HG03108 (cell line): ENCODE results near the gene CERK.

Source experiments
- ATAC-seq: cut with Tn5 transposase; IDR thresholded peaks from one replicate; pipeline ENCODE4 v1.9.1; 2021; ENCODE audit warnings: moderate library complexity; ENCODE audit not compliant: unreplicated experiment

CERK gene

DNA sequence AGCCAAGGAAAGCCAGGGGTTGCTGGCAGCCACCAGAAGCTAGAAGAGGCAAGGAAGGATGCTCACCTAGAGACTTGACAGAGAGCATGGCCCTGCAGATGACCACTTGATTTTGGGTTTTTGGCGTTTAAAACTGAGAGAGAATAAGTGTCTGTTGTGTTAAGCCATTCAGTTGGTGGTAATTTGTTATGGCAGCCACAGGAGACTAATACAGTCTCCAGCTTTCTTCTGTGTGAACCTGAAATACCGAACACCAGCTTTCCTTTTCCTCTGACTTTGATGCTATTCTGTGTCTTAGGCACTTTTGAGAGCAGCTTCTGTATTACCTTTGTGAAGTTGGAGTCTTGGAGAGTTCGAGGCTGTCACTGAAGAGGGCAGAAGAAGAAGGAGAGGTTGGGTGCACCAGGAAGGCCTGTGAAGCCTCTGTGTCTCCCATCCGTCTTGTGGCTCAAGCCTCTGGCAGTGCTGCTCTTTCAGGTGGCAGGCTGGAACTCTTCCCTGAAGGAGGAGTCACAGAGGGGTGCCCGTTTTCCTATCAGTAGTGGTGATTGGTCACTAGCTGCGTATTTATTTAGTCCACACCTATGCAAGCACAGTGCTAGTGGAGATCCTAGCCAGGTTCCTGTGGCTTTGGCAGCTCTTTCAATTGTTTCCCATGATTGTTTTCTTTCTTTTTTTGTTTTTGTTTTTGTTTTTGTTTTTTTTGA is 26.9 kb upstream of the CERK start:
- no peak for ATAC-seq

DNA sequence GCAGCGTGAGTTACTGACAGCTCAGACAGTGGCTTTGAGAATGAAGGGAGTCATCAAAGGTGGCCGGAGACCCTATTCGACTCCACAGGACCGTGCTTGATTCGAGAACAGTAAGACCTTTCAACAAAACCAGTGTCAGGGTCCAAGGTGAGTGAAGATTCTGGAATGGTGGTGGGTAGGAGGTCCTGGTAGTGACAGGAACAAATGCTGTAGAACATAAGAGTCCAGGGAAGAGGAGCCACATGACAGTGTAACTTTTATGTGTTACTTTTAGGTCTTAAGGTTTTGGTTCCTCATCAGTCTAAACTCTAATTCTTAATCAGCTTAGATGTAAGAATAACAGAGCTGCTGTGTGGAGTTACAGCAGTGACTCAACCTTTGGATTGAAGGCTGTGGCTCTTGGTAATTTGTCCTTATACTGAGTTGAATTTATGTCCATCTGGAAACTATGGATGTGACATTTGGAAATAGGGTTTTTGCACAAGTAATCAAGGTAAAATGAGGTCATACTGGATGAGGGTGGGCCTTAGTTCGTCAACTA is 26.2 kb upstream of the CERK start:
- ATAC-seq = no peak

DNA sequence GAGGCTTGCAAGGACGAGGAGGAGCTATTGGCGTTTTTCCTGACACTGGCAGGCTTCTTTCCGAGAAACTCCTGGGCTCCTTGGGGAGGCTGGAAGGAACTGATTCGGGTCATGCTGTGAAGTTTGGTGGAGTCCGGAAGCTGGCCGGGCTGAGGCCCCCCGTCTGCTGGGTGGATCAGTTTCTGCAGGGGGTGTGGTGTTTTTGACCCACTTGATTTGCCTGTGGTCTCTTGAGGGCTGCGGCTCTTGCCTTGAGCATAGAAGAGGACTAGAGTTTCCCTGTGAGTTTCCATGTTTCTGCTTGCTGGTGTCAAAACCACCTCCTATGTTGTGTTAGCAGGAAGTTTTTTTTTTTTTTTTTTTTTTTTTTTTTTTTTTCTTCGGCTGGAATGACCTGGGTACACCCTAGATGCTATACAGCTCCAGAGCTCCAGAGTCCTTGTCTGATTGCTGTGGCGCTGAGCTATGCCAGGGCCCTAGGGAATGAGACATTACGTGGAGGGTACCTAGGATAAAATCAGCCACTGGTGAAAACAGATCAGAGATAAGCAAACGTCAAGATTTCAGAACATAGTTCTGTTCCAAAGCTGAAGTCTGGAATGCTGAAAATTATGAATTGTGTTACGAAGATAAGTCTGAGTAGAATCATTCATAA is 25.1 kb upstream of the CERK start:
- ATAC-seq = peak; percentile 52

DNA sequence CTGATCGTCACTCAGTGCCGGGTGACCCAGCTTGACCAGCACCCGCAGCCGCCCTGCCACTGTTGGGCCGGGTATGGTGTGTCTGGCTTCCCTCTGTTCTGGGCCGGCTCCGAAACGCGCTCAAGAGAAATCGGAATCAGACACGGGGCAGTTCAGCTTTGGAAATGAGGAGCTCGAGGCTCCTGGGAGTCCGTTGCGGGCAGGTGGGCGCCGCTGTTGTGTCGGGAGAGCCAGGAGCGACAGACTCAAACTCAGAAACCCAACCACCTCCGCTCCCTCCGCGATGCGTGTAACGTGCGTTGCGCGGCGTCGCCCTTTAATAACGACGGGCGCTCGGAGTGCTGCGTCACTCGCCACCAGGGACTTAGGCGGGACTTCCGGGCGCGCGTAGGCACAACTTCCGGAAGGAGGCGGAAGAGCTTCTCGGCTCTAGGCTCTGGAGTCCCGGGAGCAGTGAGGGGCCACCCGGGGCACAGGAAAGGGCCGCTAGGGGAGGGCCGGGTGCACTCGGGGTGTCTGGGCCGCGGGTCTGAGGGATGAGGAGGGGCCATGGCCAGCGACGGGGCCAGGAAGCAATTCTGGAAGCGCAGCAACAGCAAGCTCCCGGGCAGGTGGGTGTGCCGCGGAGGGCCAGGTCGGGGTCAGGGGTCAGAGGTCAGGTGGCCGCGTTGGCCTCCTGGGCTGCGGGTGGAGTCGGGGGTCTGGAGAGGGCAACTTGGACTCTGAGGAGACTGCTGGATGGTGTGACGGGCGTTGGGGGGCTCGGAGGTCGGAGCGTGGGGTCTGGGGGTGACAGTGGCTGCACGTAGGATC is 24.4 kb upstream of the CERK start, which contains the start of gene TBC1D22A:
Gene TBC1D22A, plus strand, starts transcription at position 413 of the 813 bp plus-strand sequence. Its CDS starts 137 bp downstream, at position 550.
- ATAC-seq = peak; percentile 45

DNA sequence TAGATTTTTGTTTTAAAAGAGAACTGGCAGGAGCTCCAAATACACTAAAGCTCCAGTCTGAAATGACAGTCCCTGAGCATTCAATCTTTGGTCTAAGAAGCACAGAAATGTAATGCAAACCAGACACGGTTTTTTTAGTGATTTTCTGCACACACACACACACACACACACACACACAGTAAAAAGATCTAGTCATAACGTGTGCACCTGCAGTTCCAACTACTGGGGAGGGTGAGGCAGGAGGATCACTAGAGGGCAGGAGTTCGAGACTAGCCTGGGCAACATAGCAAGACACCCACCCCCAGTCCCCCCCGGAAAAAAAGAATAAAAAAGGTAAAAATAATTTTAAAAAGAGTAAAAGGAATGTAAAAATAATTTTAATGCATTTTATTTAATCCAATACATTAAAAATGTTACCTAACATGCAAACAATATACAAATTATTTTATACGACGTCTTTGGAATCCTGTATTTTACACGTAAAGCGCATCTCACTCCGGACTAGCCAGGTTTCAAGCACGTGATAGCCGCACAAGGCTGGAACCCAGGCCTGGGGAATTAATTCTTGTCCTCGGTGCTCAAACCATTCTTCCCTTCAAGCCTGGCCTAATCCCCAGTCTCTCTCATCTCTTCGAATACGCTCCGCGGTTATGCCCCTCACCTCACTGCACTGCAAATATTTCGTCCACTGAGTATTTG is 23.6 kb upstream of the CERK start:
- peak; percentile 9 for ATAC-seq

DNA sequence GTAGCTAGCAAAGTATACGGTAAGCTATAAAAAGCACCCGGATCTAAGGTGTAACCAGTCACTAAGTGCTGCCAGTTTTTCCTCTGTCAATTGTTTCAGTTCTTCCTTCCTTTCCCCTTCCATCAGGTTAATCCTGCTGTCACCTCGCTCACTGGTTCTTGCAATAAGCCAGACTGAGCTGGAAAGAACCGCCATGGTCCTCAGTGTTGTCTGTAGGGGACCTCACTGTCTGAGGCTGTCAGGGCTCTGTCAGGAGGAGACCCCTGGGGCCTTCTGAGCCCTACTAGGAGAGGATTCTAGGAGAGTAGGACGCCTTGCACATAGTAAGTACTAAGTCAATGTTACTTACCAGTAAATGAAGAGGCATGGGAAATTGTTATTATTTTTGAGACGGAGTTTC is 23.0 kb upstream of the CERK start:
- ATAC-seq = no peak

DNA sequence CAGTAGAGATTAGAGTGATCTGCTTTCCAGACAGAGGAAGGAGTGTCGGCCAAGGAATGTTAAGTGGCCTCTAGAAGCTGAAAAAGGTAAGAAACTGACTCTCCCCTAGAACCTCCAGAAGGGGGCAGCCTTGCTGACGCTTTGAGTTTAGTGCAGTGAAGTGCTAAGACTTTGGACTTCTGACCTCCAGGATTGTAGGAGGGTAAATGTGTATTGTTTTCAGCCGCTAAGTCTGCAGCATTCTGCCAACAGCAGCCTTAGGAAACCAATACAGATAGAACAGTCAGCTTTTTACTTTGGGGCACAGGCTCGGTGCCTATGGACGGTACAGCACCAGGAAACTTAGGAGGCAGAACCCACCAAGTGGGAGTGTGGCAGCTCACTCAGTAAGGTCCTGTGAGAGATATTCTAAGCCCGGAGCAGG is 20.8 kb upstream of the CERK start:
- ATAC-seq = no peak

DNA sequence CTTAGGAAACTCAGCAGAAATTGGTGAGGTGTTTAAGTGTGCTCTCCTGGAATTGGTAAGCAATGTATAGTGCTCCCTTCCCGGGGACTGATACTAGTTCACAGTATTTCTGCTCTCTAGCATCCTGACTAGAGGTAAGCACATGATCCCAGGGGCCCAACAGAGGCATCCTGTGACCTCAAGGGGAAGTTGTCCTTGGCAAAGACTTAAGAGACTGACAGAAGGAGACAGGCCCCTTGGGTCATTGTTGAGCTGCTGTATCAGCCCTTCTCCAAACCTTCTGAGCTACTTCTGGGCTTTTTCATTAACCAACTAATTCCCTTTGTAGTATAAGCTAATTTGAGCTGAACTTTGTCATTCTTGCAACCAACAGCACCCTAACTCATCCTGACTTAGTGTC is 20.1 kb upstream of the CERK start:
- no peak for ATAC-seq

DNA sequence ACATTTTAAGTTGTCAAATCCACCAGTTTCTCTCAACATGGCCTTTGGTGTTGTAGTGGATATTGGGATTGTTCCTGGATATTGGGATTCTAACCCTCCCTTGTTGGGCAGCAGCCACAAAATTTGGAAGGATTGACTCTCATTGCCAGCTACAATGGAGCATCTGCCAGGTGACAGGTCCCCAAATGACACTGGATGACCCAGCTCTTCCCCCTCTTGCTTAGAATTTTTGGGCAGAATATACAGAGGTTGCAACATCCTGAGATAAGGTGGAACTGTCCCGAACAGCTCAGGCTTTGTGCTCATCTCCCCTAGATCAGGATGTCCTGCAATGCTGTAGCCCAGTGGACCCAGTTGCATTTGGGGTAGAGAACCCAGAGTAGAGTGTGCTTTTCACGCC is 19.1 kb upstream of the CERK start:
- no peak for ATAC-seq

DNA sequence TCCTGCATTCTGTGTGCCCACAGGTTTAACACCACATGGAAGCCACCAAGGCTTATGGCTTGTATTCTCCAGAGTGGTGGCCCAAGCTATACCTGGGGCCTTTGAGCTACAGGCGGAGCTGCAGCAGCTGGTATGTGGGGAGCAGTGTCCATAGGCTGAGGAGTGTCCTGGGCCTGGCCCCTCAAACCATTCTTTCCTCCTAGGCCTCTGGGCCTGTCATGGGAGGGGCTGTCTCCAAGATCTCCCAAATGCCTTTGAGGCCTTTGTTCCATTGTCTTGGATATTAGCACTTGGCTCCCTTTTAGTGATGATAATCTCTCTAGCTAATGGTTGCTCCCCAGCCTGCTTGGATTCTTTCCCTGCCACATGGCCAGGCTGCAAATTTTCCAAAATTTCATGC is 18.0 kb upstream of the CERK start:
- no peak for ATAC-seq

DNA sequence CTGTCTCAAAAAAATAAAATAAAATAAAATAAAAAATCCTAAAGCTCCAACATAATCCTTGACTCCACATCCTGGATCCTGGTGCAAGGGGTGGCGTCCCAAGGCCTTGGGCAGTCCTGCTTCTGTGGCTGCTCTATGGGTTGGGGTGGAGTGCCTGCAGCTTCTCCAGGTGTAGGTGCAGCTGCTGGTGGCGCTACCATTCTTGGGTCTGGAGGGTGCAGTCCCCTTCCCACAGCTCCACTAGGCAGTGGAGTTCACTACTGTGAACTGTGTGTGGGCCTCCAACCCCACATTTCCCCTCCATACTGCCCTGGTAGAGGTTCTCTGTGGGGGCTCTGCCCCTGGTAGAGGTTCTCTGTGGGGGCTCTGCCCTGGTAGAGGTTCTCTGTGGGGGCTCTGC is 17.5 kb upstream of the CERK start:
- no peak for ATAC-seq

DNA sequence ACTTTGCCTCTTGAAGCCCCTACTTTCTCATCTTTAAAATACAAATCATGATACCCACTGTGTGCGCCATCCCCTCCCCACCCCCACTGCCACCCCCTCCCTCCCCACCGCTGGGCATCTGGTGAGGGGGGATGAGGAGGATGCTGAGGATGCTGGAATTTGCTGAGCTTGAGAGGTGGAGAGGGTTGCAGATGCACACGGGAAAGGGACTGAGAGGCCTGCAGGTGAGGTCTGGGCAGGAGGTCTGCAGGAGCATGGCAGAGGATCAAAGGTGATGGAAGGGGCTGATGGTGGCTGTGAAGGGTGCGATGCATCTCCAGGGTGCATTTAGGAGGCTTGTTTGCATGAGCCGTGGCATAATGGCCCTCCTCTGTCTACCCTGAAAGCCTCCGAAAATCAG is 16.8 kb upstream of the CERK start:
- ATAC-seq = no peak

DNA sequence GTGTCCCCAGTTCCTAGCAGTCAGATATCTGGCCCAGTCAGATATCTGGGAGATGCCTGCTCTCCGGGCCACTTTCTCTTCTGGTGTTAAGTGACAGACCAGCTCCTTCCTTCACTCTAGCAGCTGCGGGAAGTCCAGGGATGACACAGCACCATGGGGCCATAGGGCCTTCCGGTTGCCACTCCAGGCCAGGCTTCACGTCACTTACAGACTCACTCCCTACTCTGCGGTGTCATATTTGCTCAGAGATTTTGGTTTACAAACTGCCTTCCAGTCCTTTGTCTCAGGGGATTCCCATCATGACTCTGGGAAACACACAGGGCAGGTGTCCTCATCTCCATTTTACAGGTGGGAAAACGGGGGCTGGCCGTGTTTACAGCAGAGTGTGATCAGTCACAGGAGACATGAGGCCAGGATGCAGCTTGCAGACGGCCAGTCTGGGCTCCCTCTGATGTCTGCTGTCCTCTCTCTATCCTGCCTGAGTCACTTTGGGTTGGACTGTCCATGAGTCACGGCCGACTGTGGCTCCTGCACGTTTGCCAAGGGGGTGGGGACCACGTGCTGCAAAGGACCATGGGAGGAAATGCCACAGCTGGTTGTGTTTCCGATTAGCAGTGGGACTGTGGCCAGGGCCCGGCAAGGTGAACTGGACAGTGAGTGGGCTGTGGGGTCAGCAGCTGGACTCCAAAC is 16.2 kb upstream of the CERK start:
- no peak for ATAC-seq

DNA sequence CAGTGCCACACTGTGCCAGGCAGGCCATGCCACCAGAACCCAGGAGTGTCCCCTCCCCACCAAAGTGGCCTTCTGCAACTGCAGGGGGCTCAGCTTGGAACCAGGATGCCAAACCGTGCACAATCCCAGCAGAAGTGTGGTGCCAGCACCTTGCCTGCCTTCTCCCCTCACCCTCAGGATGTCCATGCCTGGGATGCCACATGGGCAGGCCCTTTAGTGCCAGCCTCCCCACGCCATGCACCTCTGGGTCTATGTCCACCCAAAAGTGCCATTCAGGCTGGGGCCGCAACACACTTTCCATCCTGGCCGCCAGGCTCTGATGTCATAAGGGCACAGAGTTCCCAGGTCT is 15.7 kb upstream of the CERK start:
- no peak for ATAC-seq

DNA sequence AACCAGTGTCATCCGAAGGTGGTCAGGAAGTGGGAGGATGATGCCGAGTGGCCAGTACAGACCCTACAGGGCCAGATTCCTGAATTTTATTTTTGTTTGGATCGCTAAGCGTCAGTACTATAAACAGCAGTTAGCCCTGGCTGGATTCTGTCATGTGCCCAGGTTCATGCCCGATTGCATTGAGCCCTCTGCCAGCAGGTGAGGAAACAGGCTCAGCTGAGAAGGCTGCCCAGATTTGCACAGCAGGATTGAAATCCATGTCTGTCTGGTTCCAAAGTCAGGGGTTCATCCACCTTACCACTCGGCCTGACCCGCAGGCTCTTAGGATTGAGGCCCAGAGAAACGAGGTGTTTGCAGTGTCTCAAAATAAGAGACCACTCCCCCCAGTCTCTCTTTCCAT is 15.3 kb upstream of the CERK start:
- no peak for ATAC-seq

DNA sequence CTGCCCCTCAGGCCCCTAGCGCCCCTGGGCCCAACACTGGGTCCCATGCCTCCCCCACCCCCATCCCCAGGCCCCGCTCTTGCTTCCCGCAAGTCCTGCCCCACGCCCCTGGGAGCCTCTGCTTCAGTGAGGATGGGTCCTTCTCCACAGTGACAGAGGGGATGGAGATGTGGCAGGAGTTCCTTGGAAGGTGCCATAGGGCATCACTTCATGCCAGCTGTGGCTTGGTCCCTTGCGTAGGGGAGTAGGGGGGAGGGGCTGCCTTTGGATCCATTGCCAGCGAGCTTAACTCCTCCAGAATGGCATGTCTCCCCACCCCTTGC is 14.9 kb upstream of the CERK start:
- ATAC-seq = no peak

DNA sequence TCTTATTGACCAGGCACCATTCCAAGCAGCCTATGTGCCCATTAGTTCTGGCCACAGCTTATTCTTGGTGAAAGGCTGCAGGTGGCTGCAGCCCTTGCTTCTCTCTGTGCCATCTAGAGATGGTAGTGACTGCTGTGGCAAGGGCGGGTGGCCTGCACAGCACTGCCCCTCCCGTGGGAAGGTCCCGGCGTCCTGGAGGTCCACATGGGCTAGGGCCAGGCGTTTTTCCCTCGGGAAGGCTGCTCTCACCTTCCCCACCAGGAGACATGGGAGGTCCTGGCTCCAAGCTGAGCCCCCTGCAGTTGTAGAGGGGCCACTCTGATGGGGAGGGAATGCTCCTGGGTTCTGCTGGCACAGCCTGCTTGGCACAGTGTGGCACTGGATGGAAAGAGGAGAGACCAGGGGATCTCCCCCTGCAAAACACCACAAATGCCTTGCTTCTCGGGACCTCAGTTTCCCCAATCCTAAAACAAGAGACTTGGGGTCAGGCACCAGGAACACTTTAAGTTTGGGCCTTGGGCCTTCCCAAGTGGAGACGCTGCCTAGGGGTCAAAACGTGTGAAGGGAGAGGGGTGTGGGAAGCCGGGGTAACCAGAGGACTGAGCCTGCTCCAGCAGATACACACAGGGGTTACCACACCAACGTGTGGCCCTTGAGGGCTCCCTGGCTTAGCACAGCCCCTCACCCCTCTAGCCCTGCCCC is 14.4 kb upstream of the CERK start:
- ATAC-seq = no peak

DNA sequence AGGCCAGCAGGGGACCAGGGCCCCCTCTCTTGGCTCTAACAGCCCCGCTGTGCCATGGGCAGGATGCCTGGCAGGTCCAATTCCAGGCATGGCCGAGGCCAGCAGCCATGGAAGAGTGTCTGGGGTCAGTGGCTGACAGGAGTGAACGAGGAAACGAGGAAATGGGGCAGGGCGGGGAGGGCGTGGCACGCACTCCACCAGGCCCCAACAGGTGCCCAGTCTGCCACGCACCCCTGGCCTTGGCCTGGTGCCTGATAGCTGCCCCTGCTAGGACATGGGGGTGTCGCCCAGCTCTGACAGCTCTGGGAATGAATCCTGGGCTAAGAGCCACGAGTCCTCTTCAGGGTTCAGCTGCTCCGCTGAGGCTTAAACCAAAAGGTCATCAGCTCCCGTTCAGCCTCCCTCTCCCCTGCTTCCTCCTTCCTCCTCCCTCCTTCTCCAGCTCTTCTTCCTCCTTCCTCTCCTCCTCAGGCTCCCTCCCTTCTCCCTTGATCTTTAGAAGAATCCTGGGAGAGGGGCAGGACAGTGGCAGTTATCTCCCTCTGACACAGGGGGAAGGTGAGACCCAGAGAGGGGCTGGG is 12.9 kb upstream of the CERK start:
- no peak for ATAC-seq

DNA sequence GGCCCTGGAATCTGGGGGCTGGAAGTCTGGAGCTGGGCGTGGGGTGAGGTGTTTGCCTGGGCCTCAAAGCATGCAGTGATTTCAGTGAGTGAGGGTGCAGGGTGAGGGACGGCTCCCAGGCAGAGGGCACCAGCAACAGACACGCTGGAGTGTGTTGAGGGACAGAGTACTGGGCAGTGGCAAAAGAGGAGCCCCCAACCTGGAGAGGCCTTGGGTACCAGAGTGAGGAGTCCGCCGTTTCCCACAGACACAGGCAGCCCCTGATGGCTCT is 12.4 kb upstream of the CERK start:
- ATAC-seq = no peak
